AG10803 (cell line): ENCODE data around the gene ART3.
A peak's percentile ranks its signal among the peaks of the same experiment; 100 is the strongest.

Experiments
- DNase-seq: peaks from one replicate; pipeline ENCODE4 v3.0.0; 2010; ENCODE audit warnings: low read depth
- H3K4me3 ChIP-seq: 2 replicates; pipeline ENCODE4 v1.5.1; 2011; ENCODE audit warnings: mild to moderate bottlenecking, low read length, control low read depth
- CTCF ChIP-seq: conservative IDR thresholded peaks from 2 replicates; pipeline ENCODE4 v1.5.1; 2011; ENCODE audit warnings: mild to moderate bottlenecking, low read length, control low read depth, inconsistent platforms

ART3 gene

GRCh38 chr4:76155979-76156378 lies 81.5 kb downstream of the ART3 start:
- peak; percentile 10 for DNase-seq
- no peak for TF ChIP-seq CTCF
- no peak overlapping the region for H3K4me3 ChIP-seq

GRCh38 chr4:76156635-76157034 lies 82.1 kb downstream of the ART3 start:
- no peak for DNase-seq
- no peak for TF ChIP-seq CTCF

GRCh38 chr4:76160355-76160754 lies 85.8 kb downstream of the ART3 start:
- no peak overlapping the region for H3K4me3 ChIP-seq
- no peak for DNase-seq
- no peak for TF ChIP-seq CTCF

More at GRCh38 chr4:76156635-76157034, 82.1 kb downstream of the ART3 start:
- H3K4me3 ChIP-seq, result no peak overlapping the region
